HL-60 (cell line): ENCODE data around the gene CIAO3.

ENCODE experiments used
- GABPA ChIP-seq: IDR thresholded peaks from 2 replicates; pipeline ENCODE4 v1.6.1; 2012; ENCODE audit warnings: low read depth
- POLR2AphosphoS5 ChIP-seq: IDR thresholded peaks from 2 replicates; pipeline ENCODE4 v1.6.1; 2012; ENCODE audit warnings: low read depth
- TF ChIP-seq, protein P1 (sequence below): IDR thresholded peaks from one replicate; pipeline ENCODE4 v1.5.1; 2011; ENCODE audit warnings: low read length, control low read depth, inconsistent platforms; ENCODE audit not compliant: insufficient read depth
- TF ChIP-seq, protein P2 (sequence below): IDR thresholded peaks from 2 replicates; pipeline ENCODE4 v1.6.1; 2012; ENCODE audit warnings: low read depth; ENCODE audit not compliant: insufficient replicate concordance

DNA sequence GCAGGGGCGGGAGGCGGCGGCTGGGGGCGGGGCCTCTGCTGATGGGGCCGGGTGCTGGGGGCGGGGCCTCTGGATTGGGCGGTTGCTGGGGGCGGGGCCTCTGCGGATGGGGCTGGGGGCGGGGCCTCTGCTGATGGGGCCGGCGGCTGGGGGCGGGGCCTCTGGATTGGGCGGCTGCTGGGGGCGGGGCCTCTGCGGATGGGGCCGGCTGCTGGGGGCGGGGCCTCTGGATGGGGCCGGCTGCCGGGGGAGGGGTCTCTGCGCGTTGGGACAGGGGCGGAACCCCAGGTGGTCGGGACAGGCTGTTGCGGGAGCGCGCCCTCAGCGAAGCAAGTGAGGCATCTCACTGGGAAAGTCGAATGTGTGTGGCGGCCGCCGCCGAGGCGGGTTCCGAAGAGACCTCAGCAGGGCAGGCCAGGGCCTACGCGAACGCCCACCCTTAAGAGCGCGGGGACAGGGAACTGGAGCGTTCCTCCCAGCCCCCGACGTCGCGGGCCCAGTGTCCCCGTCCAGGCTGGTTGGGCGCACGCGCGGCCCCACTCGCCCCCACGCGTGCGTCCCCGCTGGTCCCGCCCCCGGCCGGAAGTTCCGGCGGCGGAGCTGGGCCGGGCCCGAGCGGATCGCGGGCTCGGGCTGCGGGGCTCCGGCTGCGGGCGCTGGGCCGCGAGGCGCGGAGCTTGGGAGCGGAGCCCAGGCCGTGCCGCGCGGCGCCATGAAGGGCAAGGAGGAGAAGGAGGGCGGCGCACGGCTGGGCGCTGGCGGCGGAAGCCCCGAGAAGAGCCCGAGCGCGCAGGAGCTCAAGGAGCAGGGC, 60.8 kb downstream of the CIAO3 start, which contains the start of gene STUB1:
- TF ChIP-seq, protein P1, sequence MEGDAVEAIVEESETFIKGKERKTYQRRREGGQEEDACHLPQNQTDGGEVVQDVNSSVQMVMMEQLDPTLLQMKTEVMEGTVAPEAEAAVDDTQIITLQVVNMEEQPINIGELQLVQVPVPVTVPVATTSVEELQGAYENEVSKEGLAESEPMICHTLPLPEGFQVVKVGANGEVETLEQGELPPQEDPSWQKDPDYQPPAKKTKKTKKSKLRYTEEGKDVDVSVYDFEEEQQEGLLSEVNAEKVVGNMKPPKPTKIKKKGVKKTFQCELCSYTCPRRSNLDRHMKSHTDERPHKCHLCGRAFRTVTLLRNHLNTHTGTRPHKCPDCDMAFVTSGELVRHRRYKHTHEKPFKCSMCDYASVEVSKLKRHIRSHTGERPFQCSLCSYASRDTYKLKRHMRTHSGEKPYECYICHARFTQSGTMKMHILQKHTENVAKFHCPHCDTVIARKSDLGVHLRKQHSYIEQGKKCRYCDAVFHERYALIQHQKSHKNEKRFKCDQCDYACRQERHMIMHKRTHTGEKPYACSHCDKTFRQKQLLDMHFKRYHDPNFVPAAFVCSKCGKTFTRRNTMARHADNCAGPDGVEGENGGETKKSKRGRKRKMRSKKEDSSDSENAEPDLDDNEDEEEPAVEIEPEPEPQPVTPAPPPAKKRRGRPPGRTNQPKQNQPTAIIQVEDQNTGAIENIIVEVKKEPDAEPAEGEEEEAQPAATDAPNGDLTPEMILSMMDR, result no peak
- TF ChIP-seq POLR2AphosphoS5, result peak; percentile 34
- TF ChIP-seq, protein P2, sequence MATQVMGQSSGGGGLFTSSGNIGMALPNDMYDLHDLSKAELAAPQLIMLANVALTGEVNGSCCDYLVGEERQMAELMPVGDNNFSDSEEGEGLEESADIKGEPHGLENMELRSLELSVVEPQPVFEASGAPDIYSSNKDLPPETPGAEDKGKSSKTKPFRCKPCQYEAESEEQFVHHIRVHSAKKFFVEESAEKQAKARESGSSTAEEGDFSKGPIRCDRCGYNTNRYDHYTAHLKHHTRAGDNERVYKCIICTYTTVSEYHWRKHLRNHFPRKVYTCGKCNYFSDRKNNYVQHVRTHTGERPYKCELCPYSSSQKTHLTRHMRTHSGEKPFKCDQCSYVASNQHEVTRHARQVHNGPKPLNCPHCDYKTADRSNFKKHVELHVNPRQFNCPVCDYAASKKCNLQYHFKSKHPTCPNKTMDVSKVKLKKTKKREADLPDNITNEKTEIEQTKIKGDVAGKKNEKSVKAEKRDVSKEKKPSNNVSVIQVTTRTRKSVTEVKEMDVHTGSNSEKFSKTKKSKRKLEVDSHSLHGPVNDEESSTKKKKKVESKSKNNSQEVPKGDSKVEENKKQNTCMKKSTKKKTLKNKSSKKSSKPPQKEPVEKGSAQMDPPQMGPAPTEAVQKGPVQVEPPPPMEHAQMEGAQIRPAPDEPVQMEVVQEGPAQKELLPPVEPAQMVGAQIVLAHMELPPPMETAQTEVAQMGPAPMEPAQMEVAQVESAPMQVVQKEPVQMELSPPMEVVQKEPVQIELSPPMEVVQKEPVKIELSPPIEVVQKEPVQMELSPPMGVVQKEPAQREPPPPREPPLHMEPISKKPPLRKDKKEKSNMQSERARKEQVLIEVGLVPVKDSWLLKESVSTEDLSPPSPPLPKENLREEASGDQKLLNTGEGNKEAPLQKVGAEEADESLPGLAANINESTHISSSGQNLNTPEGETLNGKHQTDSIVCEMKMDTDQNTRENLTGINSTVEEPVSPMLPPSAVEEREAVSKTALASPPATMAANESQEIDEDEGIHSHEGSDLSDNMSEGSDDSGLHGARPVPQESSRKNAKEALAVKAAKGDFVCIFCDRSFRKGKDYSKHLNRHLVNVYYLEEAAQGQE, result no peak
- TF ChIP-seq GABPA, result peak; percentile 76
